Measurements from ENCODE around the gene VTN. TPM values are rescaled to one million over a fixed set of nuclear protein-coding genes. Genes with fewer than 3 reads are reported as not detected.

The VTN gene
- total and polyA plus RNA-seq, 5 donors: 3.8 to 10.5 (median 4.0) TPM

GRCh38 chr17:28384281-28385036 is 14.4 kb upstream of the VTN start:
- peak overlapping the region; percentile 11 for H3K4me3 ChIP-seq (ENCODE audit: low read length)
- 28% methylated on average over 56 of the region's 56 CpGs for WGBS
- H3K27ac ChIP-seq (ENCODE audit: low read length): no peak overlapping the region

GRCh38 chr17:28381141-28381825 is 11.2 kb upstream of the VTN start:
- no peak overlapping the region for H3K27ac ChIP-seq (ENCODE audit: low read length)
- 31% methylated on average over 72 of the region's 72 CpGs for WGBS
- DNase-seq (peak in 2 of 3 donors; percentile 57 to 62), ATAC-seq (no peak)
- no peaks in the 10 kb centered on the region for H3K9me3 ChIP-seq (ENCODE audit: control insufficient read depth, low read length)
- H3K4me1 ChIP-seq (ENCODE audit: control insufficient read depth, insufficient read depth, low read length): no peaks in the 10 kb centered on the region
- no peaks in the 10 kb centered on the region for H3K27me3 ChIP-seq (ENCODE audit: control insufficient read depth, insufficient read depth)
- H3K4me3 ChIP-seq (ENCODE audit: low read length): no peak overlapping the region
- intact Hi-C loops (cut with DNase I): no loop called here

More at GRCh38 chr17:28384281-28385036, 14.4 kb upstream of the VTN start:
- intact Hi-C loops (cut with DNase I): no loop called here
- DNase-seq (peak; percentile 51 to 83 (median 72)), ATAC-seq (peak; percentile 82 to 87)
- H3K27me3 ChIP-seq (ENCODE audit: control insufficient read depth, insufficient read depth): no peaks in the 10 kb centered on the region
- no peaks in the 10 kb centered on the region for H3K9me3 ChIP-seq (ENCODE audit: control insufficient read depth, low read length)
- H3K4me1 ChIP-seq (ENCODE audit: control insufficient read depth, insufficient read depth, low read length): no peaks in the 10 kb centered on the region

GRCh38 chr17:28379814-28380801 is 10.0 kb upstream of the VTN start:
- H3K9me3 ChIP-seq (ENCODE audit: control insufficient read depth, low read length): no peaks in the 10 kb centered on the region
- no peak for ATAC-seq
- no peak overlapping the region for H3K27ac ChIP-seq (ENCODE audit: low read length)
- no peaks in the 10 kb centered on the region for H3K4me1 ChIP-seq (ENCODE audit: control insufficient read depth, insufficient read depth, low read length)
- DNase-seq: no peak
- intact Hi-C loops (cut with DNase I): no loop called here
- no peak overlapping the region for H3K4me3 ChIP-seq (ENCODE audit: low read length)
- WGBS: 70% methylated on average over 10 of the region's 10 CpGs
- H3K27me3 ChIP-seq (ENCODE audit: control insufficient read depth, insufficient read depth): no peaks in the 10 kb centered on the region

- ATAC-seq: no peak
- 81% methylated on average over 6 of the region's 6 CpGs for WGBS
- Histone ChIP-seq H3K27me3 (ENCODE audit: control insufficient read depth, insufficient read depth) (no peaks in the 10 kb centered on the region), H3K4me1 (ENCODE audit: control insufficient read depth, insufficient read depth, low read length) (peaks cover 14% of the 10 kb centered on the region), H3K4me3 (ENCODE audit: low read length) (no peak overlapping the region), H3K9me3 (ENCODE audit: control insufficient read depth, low read length) (no peaks in the 10 kb centered on the region), H3K27ac (ENCODE audit: low read length) (no peak overlapping the region)
- no peak for DNase-seq
- intact Hi-C loops (cut with DNase I): no loop called here
Measured at GRCh38 chr17:28372945-28373274, 2.8 kb upstream of the VTN start.

- peak in 1 of 2 donors; percentile 4 for ATAC-seq
Measured at GRCh38 chr17:28372203-28372944, 2.3 kb upstream of the VTN start.

GRCh38 chr17:28371245-28372202 is 1.4 kb upstream of the VTN start, which contains the start of gene SARM1:
TSS of gene SARM1 (plus strand) at chr17:28371694. CDS start at chr17:28372033, 339 bp downstream.
- Histone ChIP-seq H3K27me3 (ENCODE audit: control insufficient read depth, insufficient read depth) (no peaks in the 10 kb centered on the region), H3K9me3 (ENCODE audit: control insufficient read depth, low read length) (no peaks in the 10 kb centered on the region), H3K4me1 (ENCODE audit: control insufficient read depth, insufficient read depth, low read length) (peaks cover 14% of the 10 kb centered on the region), H3K27ac (ENCODE audit: low read length) (peak within 1 kb of the TSS; percentile 44), H3K4me3 (ENCODE audit: low read length) (peak within 1 kb of the TSS; percentile 56)
- ATAC-seq (peak; percentile 86 to 90), DNase-seq (peak; percentile 94 to 96 (median 94))
- intact Hi-C loops (cut with DNase I): no loop called here
- under 1% methylated on average over 80 of the region's 80 CpGs for WGBS

More at GRCh38 chr17:28372203-28372944, 2.3 kb upstream of the VTN start:
- DNase-seq: peak; percentile 45 to 71 (median 68)
- Histone ChIP-seq H3K27me3 (ENCODE audit: control insufficient read depth, insufficient read depth) (no peaks in the 10 kb centered on the region), H3K27ac (ENCODE audit: low read length) (no peak overlapping the region), H3K9me3 (ENCODE audit: control insufficient read depth, low read length) (no peaks in the 10 kb centered on the region), H3K4me3 (ENCODE audit: low read length) (peak overlapping the region; percentile 56), H3K4me1 (ENCODE audit: control insufficient read depth, insufficient read depth, low read length) (peaks cover 14% of the 10 kb centered on the region)
- WGBS: 8% methylated on average over 53 of the region's 53 CpGs
- intact Hi-C loops (cut with DNase I): no loop called here

- Histone ChIP-seq H3K4me3 (ENCODE audit: low read length) (no peak overlapping the region), H3K9me3 (ENCODE audit: control insufficient read depth, low read length) (no peaks in the 10 kb centered on the region), H3K27ac (ENCODE audit: low read length) (peak overlapping the region; percentile 44), H3K27me3 (ENCODE audit: control insufficient read depth, insufficient read depth) (no peaks in the 10 kb centered on the region), H3K4me1 (ENCODE audit: control insufficient read depth, insufficient read depth, low read length) (peaks cover 14% of the 10 kb centered on the region)
- ATAC-seq: no peak
- 81% methylated on average over 1 of the region's 1 CpG for WGBS
- DNase-seq: no peak
- intact Hi-C loops (cut with DNase I): no loop called here
Measured at GRCh38 chr17:28370744-28371103, 617 bp upstream of the VTN start.

- Histone ChIP-seq H3K9me3 (ENCODE audit: control insufficient read depth, low read length) (no peaks in the 10 kb centered on the region), H3K27me3 (ENCODE audit: control insufficient read depth, insufficient read depth) (no peaks in the 10 kb centered on the region), H3K4me1 (ENCODE audit: control insufficient read depth, insufficient read depth, low read length) (peaks cover 14% of the 10 kb centered on the region), H3K27ac (ENCODE audit: low read length) (no peak overlapping the region), H3K4me3 (ENCODE audit: low read length) (no peak overlapping the region)
- DNase-seq: no peak
- ATAC-seq: no peak
- intact Hi-C loops (cut with DNase I): no loop called here
- WGBS: 58% methylated on average over 10 of the region's 10 CpGs
Measured at GRCh38 chr17:28369684-28370034, 448 bp downstream of the VTN start.

- H3K27ac ChIP-seq (ENCODE audit: low read length): no peak overlapping the region
- no peaks in the 10 kb centered on the region for H3K27me3 ChIP-seq (ENCODE audit: control insufficient read depth, insufficient read depth)
- DNase-seq (no peak), ATAC-seq (no peak)
- H3K4me3 ChIP-seq (ENCODE audit: low read length): no peak overlapping the region
- H3K4me1 ChIP-seq (ENCODE audit: control insufficient read depth, insufficient read depth, low read length): peaks cover 14% of the 10 kb centered on the region
- intact Hi-C loops (cut with DNase I): no loop called here
- H3K9me3 ChIP-seq (ENCODE audit: control insufficient read depth, low read length): no peaks in the 10 kb centered on the region
- 89% methylated on average over 23 of the region's 23 CpGs for WGBS
Measured at GRCh38 chr17:28368915-28369683, 1.0 kb downstream of the VTN start.
